GM10847 (cell line): ENCODE results near the gene CTBP2.

ENCODE experiments used
- POLR2A ChIP-seq: IDR thresholded peaks from 2 replicates; pipeline ENCODE4 v1.6.1; 2011; ENCODE audit not compliant: insufficient read length; ENCODE audit errors: extremely low read depth

Gene CTBP2

DNA sequence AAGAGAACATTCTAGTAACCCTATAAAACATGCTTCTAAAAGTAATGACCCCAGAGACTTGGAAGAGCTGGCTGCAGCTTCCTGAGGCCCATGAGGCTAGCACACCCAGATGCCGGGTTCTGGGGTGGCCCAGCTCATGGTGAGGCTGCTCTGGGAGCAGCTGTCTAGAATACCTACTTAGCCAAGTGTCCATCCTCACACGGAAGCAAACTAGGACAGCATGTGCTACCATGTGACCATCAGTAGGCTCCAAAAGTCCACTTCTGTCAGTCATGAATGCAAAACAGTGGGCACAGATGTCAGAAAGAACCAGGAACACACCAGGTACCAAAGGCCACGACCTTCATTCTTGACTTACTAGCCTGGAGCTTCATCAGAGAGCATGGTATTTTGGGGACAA, 32.4 kb downstream of the CTBP2 start:
- no peak for TF ChIP-seq POLR2A

DNA sequence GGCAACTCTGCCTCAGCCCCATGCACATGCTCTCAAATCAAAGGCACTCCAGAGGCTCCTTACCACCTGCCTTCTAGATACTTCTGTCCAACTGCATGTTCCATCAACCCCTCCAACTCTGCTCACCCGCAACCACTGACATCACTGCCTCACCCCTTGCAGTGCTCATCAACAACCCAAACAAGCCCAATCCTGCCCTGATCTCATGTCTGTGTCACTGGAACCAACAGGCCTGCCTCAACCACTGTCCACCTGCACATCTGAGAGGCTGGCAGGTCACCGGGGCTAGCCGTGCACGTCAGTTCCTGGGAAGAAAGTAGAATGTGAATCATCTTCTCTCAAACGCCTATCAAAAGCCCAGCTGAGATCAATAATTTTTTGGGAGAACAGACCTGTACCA, 33.3 kb downstream of the CTBP2 start:
- no peak for TF ChIP-seq POLR2A

- TF ChIP-seq POLR2A, result no peak
These were observed 34.2 kb downstream of the CTBP2 start for GRCh38 chr10:125125951-125126735.

DNA sequence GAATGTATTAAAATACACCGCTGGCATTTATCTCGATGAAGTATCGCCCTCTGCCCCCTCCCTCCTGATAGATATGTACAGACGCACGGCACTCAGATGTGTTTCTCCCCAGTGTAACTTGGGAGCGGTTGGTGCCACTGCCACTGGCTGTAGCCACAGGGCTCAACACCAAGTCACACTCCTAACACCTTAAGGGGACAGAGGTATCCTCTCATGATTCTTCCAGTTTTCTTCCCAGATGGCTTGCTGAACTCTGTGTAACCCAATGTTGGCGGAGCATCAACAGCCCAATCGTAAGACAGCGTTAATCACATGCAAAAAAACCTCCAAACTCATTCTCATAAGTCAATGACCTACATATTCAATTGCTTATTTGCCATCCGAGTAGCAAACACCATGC, 35.5 kb downstream of the CTBP2 start:
- no peak for TF ChIP-seq POLR2A

- TF ChIP-seq POLR2A, result no peak
These were observed 36.3 kb downstream of the CTBP2 start for GRCh38 chr10:125124115-125124487.

- TF ChIP-seq POLR2A, result no peak
These were observed 36.8 kb downstream of the CTBP2 start for GRCh38 chr10:125123476-125124114.

GRCh38 chr10:125122566-125122965, 37.8 kb downstream of the CTBP2 start:
- TF ChIP-seq POLR2A, result no peak

GRCh38 chr10:125121003-125121402, 39.4 kb downstream of the CTBP2 start:
- TF ChIP-seq POLR2A, result no peak

DNA sequence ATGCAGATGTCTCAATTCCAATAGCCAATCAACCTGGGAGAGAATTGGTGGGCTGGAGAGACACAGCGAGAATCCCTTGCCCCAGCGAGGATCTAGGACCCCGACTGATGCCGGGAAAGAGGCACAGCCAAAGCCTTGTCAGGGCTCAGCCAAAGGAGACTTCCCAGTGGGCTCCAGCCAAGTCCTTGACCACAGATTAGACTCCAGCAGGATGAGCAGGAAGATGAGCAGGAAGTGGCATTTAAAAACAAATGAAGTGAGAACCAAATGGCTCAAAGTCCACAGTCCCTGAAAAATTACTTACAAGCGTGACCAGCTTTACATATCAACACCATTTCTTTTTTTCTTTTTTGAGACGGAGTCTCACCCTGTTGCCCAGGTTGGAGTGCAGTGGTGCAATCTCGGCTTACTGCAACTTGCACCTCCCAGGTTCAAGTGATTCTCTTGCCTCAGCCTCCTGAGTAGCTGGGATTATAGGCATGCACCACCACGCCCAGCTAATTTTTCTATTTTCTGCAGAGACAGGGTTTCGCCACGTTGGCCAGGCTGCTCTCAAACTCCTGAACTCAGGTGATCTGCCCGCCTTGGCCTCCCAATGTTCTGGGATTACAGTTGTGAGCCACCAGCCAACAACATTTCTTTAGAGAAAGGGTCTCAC, 40.2 kb downstream of the CTBP2 start:
- TF ChIP-seq POLR2A, result no peak

DNA sequence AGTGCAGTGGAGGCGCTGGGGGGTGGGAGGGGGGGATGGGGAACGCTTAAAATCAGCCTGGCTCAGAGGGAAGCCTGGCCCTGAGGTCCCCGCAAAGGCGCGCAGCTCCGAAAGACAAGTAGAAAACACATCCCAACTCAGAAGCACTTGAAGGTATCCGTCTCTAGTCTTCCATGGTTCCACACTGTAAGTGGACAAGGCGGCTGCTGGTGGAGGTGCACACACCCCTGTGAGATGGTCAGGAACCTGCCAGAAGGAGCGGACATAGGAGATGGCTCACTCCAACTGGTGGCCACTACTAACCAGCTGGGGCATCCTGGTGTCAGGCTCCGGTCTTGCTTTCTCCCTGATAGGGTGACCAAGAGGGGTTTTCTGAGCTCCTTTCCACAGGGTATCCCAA, 41.7 kb downstream of the CTBP2 start:
- TF ChIP-seq POLR2A, result no peak

GRCh38 chr10:125118011-125118611, 42.3 kb downstream of the CTBP2 start:
- TF ChIP-seq POLR2A, result no peak

- TF ChIP-seq POLR2A, result no peak
These were observed 43.6 kb downstream of the CTBP2 start for GRCh38 chr10:125116652-125117310.

GRCh38 chr10:125116041-125116649, 44.2 kb downstream of the CTBP2 start:
- no peak for TF ChIP-seq POLR2A

DNA sequence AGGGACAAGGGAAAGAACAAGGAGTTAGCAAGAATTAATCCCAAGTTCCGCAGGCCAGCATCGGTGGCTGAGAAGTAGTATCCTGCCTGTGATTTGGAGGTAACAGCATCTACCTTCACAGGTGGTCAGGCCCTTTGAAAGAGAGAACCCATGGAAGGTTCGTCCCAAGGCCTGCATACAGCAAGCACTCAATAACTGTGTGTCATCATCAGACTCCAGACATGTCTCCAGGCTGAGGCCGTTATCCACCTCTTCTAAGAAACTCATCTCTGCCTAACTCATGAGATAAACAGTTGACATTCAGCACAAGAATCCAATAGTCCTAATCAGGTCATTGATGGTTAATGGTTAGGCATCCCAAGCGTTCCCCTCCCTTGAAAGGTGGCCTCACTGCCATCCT, 45.0 kb downstream of the CTBP2 start:
- TF ChIP-seq POLR2A, result no peak
